H1 (cell line): Measurements from ENCODE around the gene RNF220. TPM values are rescaled to one million over a fixed set of nuclear protein-coding genes. Genes with fewer than 3 reads are reported as not detected.

Experiments used
- CTCF ChIA-PET: fragments of 300-600 bp; sonication (Branson Sonifier 250); formaldehyde crosslinking; loops from one replicate; lab custom pipeline; 2021; ENCODE audit not compliant: partially characterized antibody; lab: Charles Lee
- POLR2A ChIA-PET: fragments of 300-600 bp; sonication (Branson Sonifier 250); formaldehyde crosslinking; loops from one replicate; lab custom pipeline; 2021; ENCODE audit warnings: inconsistent platforms; ENCODE audit not compliant: partially characterized antibody; lab: Charles Lee
- DNase-seq, 2 experiments: peaks; one replicate each; pipeline versions ENCODE4 v3.0.0 to v3.0.0-alpha.2; 2010 to 2022; ENCODE audit warnings: low spot score in 2 of 2, low read depth in 1 of 2, mixed read lengths in 1 of 2
- FAIRE-seq: peaks from 2 replicates; lab custom pipeline; 2011; peaks lifted over from hg19 to GRCh38; lab: Jason Lieb, UNC
- H2AFZ ChIP-seq: 2 replicates; pipeline ENCODE4 v1.8.1; 2012; ENCODE audit warnings: low read length, inconsistent platforms
- H2AK5ac ChIP-seq: 2 replicates; pipeline ENCODE4 v1.6.1; 2013; ENCODE audit warnings: low read depth, low read length
- H2BK120ac ChIP-seq: replicated peaks from 2 replicates; pipeline ENCODE3; 2013; ENCODE audit warnings: low read depth, low read length, inconsistent platforms
- H2BK12ac ChIP-seq: 2 replicates; pipeline ENCODE4 v1.6.1; 2013; ENCODE audit warnings: low read depth, low read length
- H2BK15ac ChIP-seq: 2 replicates; pipeline ENCODE4 v1.6.1; 2013; ENCODE audit warnings: low read length
- H2BK20ac ChIP-seq: 2 replicates; pipeline ENCODE4 v1.6.1; 2013; ENCODE audit warnings: low read length
- H2BK5ac ChIP-seq: 2 replicates; pipeline ENCODE4 v1.6.1; 2013; ENCODE audit warnings: low read depth, low read length
- H3K14ac ChIP-seq: 2 replicates; pipeline ENCODE4 v1.6.1; 2013; ENCODE audit warnings: inconsistent platforms; ENCODE audit not compliant: insufficient read length
- H3K18ac ChIP-seq: 2 replicates; pipeline ENCODE4 v1.6.1; 2013; ENCODE audit warnings: low read length; ENCODE audit errors: extremely low read depth
- H3K23ac ChIP-seq: 2 replicates; pipeline ENCODE4 v1.6.1; 2013; ENCODE audit warnings: inconsistent platforms; ENCODE audit not compliant: insufficient read length
- H3K23me2 ChIP-seq: 2 replicates; pipeline ENCODE4 v1.6.1; 2013; ENCODE audit warnings: low read depth, low read length
- H3K27ac ChIP-seq: 2 replicates; pipeline ENCODE4 v1.6.1; 2011; ENCODE audit warnings: low read depth, low read length, inconsistent platforms
- H3K27me3 ChIP-seq, 4 experiments: replicated peaks in 1 of 4; 1 replicate in 1 of 4; 2 replicates in 3 of 4; pipeline versions ENCODE4 v1.6.1 to v1.8.1; 2011 to 2013; ENCODE audit warnings: low read length in 3 of 4, mild to moderate bottlenecking in 3 of 4, inconsistent platforms in 2 of 4, mixed read lengths in 2 of 4, moderate library complexity in 1 of 4; ENCODE audit not compliant: control insufficient read depth in 3 of 4, insufficient read depth in 3 of 4; ENCODE audit errors: extremely low read depth in 1 of 4
- H3K36me3 ChIP-seq, 4 experiments: 2 replicates each; pipeline versions ENCODE4 v1.6.1 to v1.8.1; 2011 to 2013; ENCODE audit warnings: mild to moderate bottlenecking in 4 of 4, low read length in 3 of 4, moderate library complexity in 2 of 4, control low read depth in 1 of 4, inconsistent platforms in 1 of 4; ENCODE audit not compliant: insufficient read depth in 4 of 4, control insufficient read depth in 2 of 4
- H3K4ac ChIP-seq: replicated peaks from 2 replicates; pipeline ENCODE3; 2013; ENCODE audit warnings: low read length, low read depth, mixed read lengths, inconsistent platforms; ENCODE audit not compliant: insufficient read length
- H3K4me1 ChIP-seq, 4 experiments: replicated peaks in 1 of 4; 1 replicate in 1 of 4; 2 replicates in 3 of 4; pipeline versions ENCODE4 v1.6.1 to v1.8.1; 2011 to 2013; ENCODE audit warnings: low read length in 3 of 4, inconsistent platforms in 2 of 4, mixed read lengths in 1 of 4; ENCODE audit not compliant: insufficient read depth in 4 of 4, control insufficient read depth in 3 of 4
- H3K4me2 ChIP-seq, 2 experiments: 2 replicates each; pipeline versions ENCODE4 v1.6.1 to v1.8.1; 2011 to 2013; ENCODE audit warnings: low read depth in 2 of 2, low read length in 2 of 2, control low read depth in 1 of 2, inconsistent platforms in 1 of 2, mild to moderate bottlenecking in 1 of 2; ENCODE audit not compliant: insufficient read depth in 1 of 2
- H3K4me3 ChIP-seq, 4 experiments: fragments of 200-600, 300-600 bp in 1 of 4; sonication (generic), shearing (Covaris generic), sonication (Bioruptor Twin) in 1 of 4; 2 replicates each; pipeline versions ENCODE4 v1.5.1 to v1.8.1; 2011 to 2016; ENCODE audit warnings: low read length in 4 of 4, low read depth in 3 of 4, control low read depth in 2 of 4, inconsistent platforms in 2 of 4, mild to moderate bottlenecking in 2 of 4, mixed read lengths in 1 of 4, moderate library complexity in 1 of 4; ENCODE audit not compliant: insufficient read depth in 2 of 4; ENCODE audit errors: extremely low read depth in 1 of 4
- H3K56ac ChIP-seq: replicated peaks from 2 replicates; pipeline ENCODE3; 2013; ENCODE audit warnings: low read depth, mild to moderate bottlenecking, mixed read lengths, low read length, inconsistent platforms; ENCODE audit not compliant: insufficient read length
- H3K79me1 ChIP-seq: 2 replicates; pipeline ENCODE4 v1.6.1; 2013; ENCODE audit warnings: low read depth, low read length, control low read depth
- H3K79me2 ChIP-seq, 2 experiments: 2 replicates each; pipeline versions ENCODE4 v1.6.1 to v1.8.1; 2012 to 2013; ENCODE audit warnings: low read length in 2 of 2, mild to moderate bottlenecking in 2 of 2, inconsistent platforms in 1 of 2; ENCODE audit not compliant: insufficient read depth in 2 of 2, control insufficient read depth in 1 of 2
- H3K9ac ChIP-seq, 4 experiments: replicated peaks in 1 of 4; 1 replicate in 1 of 4; 2 replicates in 3 of 4; pipeline versions ENCODE4 v1.6.1 to v1.8.1; 2011 to 2013; ENCODE audit warnings: low read depth in 3 of 4, low read length in 3 of 4, control low read depth in 2 of 4, mild to moderate bottlenecking in 2 of 4, moderate library complexity in 2 of 4, inconsistent platforms in 1 of 4; ENCODE audit errors: extremely low read depth in 1 of 4
- H3K9me3 ChIP-seq, 2 experiments: 2 replicates each; pipeline versions ENCODE4 v1.6.1 to v1.8.1; 2012 to 2013; ENCODE audit warnings: mild to moderate bottlenecking in 2 of 2, moderate library complexity in 2 of 2, control low read depth in 1 of 2, inconsistent platforms in 1 of 2, low read depth in 1 of 2, low read length in 1 of 2, mixed read lengths in 1 of 2; ENCODE audit not compliant: insufficient read depth in 2 of 2
- H4K20me1 ChIP-seq, 2 experiments: replicated peaks in 1 of 2; 2 replicates each; pipeline versions ENCODE3 to v1.8.1; 2011 to 2013; ENCODE audit warnings: inconsistent platforms in 2 of 2, low read length in 2 of 2, mild to moderate bottlenecking in 1 of 2; ENCODE audit not compliant: insufficient read depth in 2 of 2, control insufficient read depth in 1 of 2
- H4K5ac ChIP-seq: 2 replicates; pipeline ENCODE4 v1.6.1; 2013; ENCODE audit warnings: low read length, low read depth, mixed read lengths, inconsistent platforms; ENCODE audit not compliant: insufficient read length
- H4K8ac ChIP-seq: 2 replicates; pipeline ENCODE4 v1.8.0; 2013; ENCODE audit warnings: mild to moderate bottlenecking, moderate library complexity, low read length, inconsistent platforms; ENCODE audit not compliant: insufficient read depth; ENCODE audit errors: extremely low read depth
- H4K91ac ChIP-seq: replicated peaks from 2 replicates; pipeline ENCODE3; 2013; ENCODE audit warnings: low read length, mixed read lengths, inconsistent platforms; ENCODE audit not compliant: insufficient read length
- BRCA1 ChIP-seq: IDR thresholded peaks from 2 replicates; pipeline ENCODE4 v1.6.1; 2012; ENCODE audit warnings: low read depth, low read length, improper control_type of control experiment
- FOSL1 ChIP-seq: IDR thresholded peaks from 2 replicates; pipeline ENCODE4 v1.6.1; 2011; ENCODE audit warnings: mild to moderate bottlenecking, low read depth, low read length, moderate library complexity; ENCODE audit not compliant: insufficient read depth
- JUN ChIP-seq: IDR thresholded peaks from 2 replicates; pipeline ENCODE4 v1.6.1; 2011; ENCODE audit warnings: low read depth, mild to moderate bottlenecking, improper control_type of control experiment, low read length
- KDM1A ChIP-seq: fragments of 200-600, 300-600 bp; sonication (generic); IDR thresholded peaks from 2 replicates; pipeline ENCODE4 v1.7.1; 2016; ENCODE audit warnings: mild to moderate bottlenecking, low read length, borderline replicate concordance
- POU5F1 ChIP-seq: IDR thresholded peaks from 2 replicates; pipeline ENCODE4 v1.6.1; 2011; ENCODE audit warnings: low read depth, mild to moderate bottlenecking, low read length, moderate library complexity
- SRF ChIP-seq: IDR thresholded peaks from 2 replicates; pipeline ENCODE4 v1.6.1; 2011; ENCODE audit warnings: mild to moderate bottlenecking, low read depth, low read length, moderate library complexity
- WGBS, 2 experiments: shearing (Covaris generic) in 1 of 2; methylation state at CpG; one replicate each; pipeline versions ENCODE4 v1.1.6 to v1.1.7; 2013 to 2015; ENCODE audit warnings: low lambda C conversion rate in 2 of 2, mixed read lengths in 2 of 2, inconsistent platforms in 1 of 2, low coverage in 1 of 2, missing lambda C conversion rate in 1 of 2; ENCODE audit not compliant: insufficient replicate concordance in 2 of 2, insufficient coverage in 1 of 2, insufficient read length in 1 of 2; ENCODE audit errors: extremely low coverage in 1 of 2, missing lambda C conversion rate in 1 of 2; 5-methylcytosine and 5-hydroxymethylcytosine counted together
- polyA plus RNA-seq, 7 experiments: library from polyadenylated mRNA; depleted of rRNA in 3 of 7; stranded (reverse) in 5 of 7; unstranded in 2 of 7; fragments of >200 nt in 5 of 7; fragments of 200-250 nt in 2 of 7; gene quantifications; 1 replicate in 5 of 7; 2 replicates in 1 of 7; 4 replicates in 1 of 7; pipeline versions ENCODE4 v1.2.1 to v1.2.3, GENCODE V29; 2011 to 2013; ENCODE audit warnings: missing spikeins in 2 of 7, mixed read lengths in 2 of 7
- total RNA-seq: library from RNA; stranded (reverse); fragmentation: NEBNext Ultra II Directional; extraction: Animal tissue kit (Norgen Biotek cat#: 25700); gene quantifications from 2 replicates; pipeline ENCODE4 v1.2.1, GENCODE V29; 2021
- TF ChIP-seq, protein P1 (sequence below): IDR thresholded peaks from 2 replicates; pipeline ENCODE4 v1.6.1; 2012; ENCODE audit warnings: inconsistent platforms
- TF ChIP-seq, protein P2 (sequence below), 3 experiments: IDR thresholded peaks; 1 replicate in 2 of 3; 2 replicates in 1 of 3; pipeline versions ENCODE4 v1.5.1 to v1.6.1; 2011; ENCODE audit warnings: low read length in 3 of 3, mild to moderate bottlenecking in 3 of 3, inconsistent platforms in 2 of 3, low read depth in 1 of 3, moderate library complexity in 1 of 3; ENCODE audit not compliant: insufficient read depth in 1 of 3; ENCODE audit errors: control extremely low read depth in 1 of 3

The RNF220 gene
- total and polyA plus RNA-seq, 2 of the 8 experiments (the other 6 are each of a cell fraction or from before 2014, with no cell fraction given) = 123 to 160 TPM

DNA sequence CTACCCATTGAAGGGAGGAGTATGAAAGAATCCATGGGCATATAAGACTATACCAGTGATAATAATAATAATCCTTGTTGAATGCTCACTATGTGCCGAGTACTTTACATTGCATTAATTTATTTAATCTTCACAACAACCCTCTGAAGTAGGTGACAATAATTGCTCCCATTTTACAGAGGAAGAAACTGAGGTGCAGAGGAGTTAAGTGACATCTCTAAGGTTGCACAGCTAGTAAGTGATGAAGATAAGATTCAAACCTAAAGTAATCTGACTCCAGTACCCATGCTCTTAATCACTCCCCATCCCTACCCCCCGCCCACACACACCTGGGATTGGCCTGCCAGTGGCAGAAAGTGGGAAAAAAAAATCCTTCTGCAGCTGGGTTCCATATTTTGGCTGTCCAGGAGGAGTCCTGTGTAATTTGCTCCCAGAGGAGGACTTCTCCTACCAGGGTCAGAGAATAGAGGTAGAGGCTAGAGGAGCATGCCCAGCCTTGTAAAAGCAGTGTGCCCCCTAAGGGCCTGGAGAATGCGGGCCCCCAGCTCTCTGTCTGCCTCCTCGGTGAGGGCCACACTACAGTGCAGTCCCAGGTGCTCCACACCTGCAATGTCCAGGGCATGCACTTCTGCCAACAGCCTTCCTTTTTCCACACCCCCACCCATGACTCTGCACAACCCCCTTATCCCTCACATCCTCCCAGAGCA is 211.4 kb downstream of the RNF220 start:
- Histone ChIP-seq H3K4me2 (peak overlapping the region; percentile 84 to 86), H3K56ac (no peak overlapping the region), H3K27ac (no peak overlapping the region), H3K9me3 (no peaks in the 10 kb centered on the region), H4K8ac (no peak overlapping the region; the same call in 1 of the 2 replicates), H2BK15ac (no peak overlapping the region), H2AFZ (no peak overlapping the region), H3K36me3 (peaks cover 0 to 4% (median under 1%) of the 10 kb centered on the region in 4 experiments; a peak in 1 of 8 replicates), H2AK5ac (no peak overlapping the region), H4K91ac (no peak overlapping the region), H2BK20ac (no peak overlapping the region), H3K4me3 (peak overlapping the region; percentile 34 to 67 (median 53)), H3K79me2 (no peaks in the 10 kb centered on the region), H2BK5ac (no peak overlapping the region), H3K9ac (no peak overlapping the region; a peak in 1 of 7 replicates), H2BK120ac (no peak overlapping the region), H3K14ac (no peak overlapping the region), H2BK12ac (no peak overlapping the region), H3K23me2 (peaks cover 9% of the 10 kb centered on the region; the same call in 1 of the 2 replicates), H3K18ac (0 out of 2 replicates have a peak overlapping the region, but pooled peaks have one; percentile 13), H4K5ac (no peak overlapping the region), H3K79me1 (no peaks in the 10 kb centered on the region; the same call in 1 of the 2 replicates), H3K23ac (no peak overlapping the region), H3K4ac (no peak overlapping the region), H3K27me3 (peaks cover 0 to 4% (median 2%) of the 10 kb centered on the region in 4 experiments; a peak in 3 of 7 replicates), H4K20me1 (peaks cover 0 to 3% of the 10 kb centered on the region in 2 experiments), H3K4me1 (peaks cover 0 to 7% (median 6%) of the 10 kb centered on the region in 4 experiments; a peak in 6 of 7 replicates)
- FAIRE-seq (no peak), DNase-seq (no peak)
- ChIA-PET CTCF (interaction anchor here (0.5 to 8.9 kb wide), 20 partner anchors 8 to 399 kb away, joined by 3 to 52 read pairs (median 4); no protein-coding TSS in a partner anchor), POLR2A (interaction anchor here (1.0 to 30.8 kb wide), 4 partner anchors 9 to 105 kb away, joined by 4 to 633 read pairs (median 11); no protein-coding TSS in a partner anchor)
- whole genome bisulfite sequencing, 2 experiments = 54% methylated on average over 4 of the region's 4 CpGs; no CpG with 5 or more reads in 1 of the 2 experiments
- TF ChIP-seq FOSL1 (no peak), BRCA1 (no peak), SRF (no peak), POU5F1 (no peak), KDM1A (no peak), JUN (no peak)
- TF ChIP-seq, protein P1, sequence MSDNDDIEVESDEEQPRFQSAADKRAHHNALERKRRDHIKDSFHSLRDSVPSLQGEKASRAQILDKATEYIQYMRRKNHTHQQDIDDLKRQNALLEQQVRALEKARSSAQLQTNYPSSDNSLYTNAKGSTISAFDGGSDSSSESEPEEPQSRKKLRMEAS = no peak
- TF ChIP-seq, protein P2, sequence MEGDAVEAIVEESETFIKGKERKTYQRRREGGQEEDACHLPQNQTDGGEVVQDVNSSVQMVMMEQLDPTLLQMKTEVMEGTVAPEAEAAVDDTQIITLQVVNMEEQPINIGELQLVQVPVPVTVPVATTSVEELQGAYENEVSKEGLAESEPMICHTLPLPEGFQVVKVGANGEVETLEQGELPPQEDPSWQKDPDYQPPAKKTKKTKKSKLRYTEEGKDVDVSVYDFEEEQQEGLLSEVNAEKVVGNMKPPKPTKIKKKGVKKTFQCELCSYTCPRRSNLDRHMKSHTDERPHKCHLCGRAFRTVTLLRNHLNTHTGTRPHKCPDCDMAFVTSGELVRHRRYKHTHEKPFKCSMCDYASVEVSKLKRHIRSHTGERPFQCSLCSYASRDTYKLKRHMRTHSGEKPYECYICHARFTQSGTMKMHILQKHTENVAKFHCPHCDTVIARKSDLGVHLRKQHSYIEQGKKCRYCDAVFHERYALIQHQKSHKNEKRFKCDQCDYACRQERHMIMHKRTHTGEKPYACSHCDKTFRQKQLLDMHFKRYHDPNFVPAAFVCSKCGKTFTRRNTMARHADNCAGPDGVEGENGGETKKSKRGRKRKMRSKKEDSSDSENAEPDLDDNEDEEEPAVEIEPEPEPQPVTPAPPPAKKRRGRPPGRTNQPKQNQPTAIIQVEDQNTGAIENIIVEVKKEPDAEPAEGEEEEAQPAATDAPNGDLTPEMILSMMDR (IDR thresholded peaks at IDR 0.05; ENCODE audit: control extremely low read depth in 1 of 3, insufficient read depth in 1 of 3, low read depth in 1 of 3, low read length in 3 of 3) = no peak
